ENCODE results near the gene MKLN1. TPM values are rescaled to one million over a fixed set of nuclear protein-coding genes. Genes with fewer than 3 reads are reported as not detected.

The MKLN1 gene
- total RNA-seq, 1 experiment from 2014 or later, result 61.1 TPM

DNA sequence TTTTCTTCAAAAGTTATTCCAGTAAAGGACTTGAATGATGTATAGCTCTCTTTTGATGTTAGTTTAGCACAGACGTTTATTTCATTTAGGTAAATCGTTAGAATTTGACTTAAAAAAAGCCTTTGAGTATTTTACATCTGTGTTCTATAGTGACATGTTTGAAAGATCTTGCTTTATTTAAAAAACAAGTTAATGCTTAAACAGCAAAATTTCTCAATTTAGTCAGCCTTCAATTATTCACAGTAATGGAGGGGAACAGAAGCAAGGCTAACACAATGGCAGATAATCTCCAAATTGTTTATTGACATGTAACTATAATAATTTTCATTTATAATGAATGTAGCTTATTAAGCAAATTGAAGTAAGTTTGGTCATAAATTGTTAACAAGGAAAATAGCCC is 63.5 kb downstream of the MKLN1 start:
- H3K79me2 ChIP-seq (ENCODE audit: low read depth), result peaks cover 33% of the 10 kb centered on the region
- H4K20me1 ChIP-seq (ENCODE audit: insufficient read depth), result 0 out of 2 replicates have a peak, but pooled peaks cover 9% of the 10 kb centered on the region
- H3K9me3 ChIP-seq (ENCODE audit: insufficient read depth, low read depth), result no peaks in the 10 kb centered on the region
- H3F3A ChIP-seq (ENCODE audit: insufficient read depth, low read depth), result peaks cover 8% of the 10 kb centered on the region
- H3K4me1 ChIP-seq (replicated peaks; ENCODE audit: insufficient read depth), result no peaks in the 10 kb centered on the region
- no peak overlapping the region for H2AFZ ChIP-seq
- intact Hi-C loops (cut with micrococcal nuclease; ENCODE audit: unreplicated experiment), result no loop called here
- H3K27me3 ChIP-seq (ENCODE audit: insufficient read depth, low read depth), result no peaks in the 10 kb centered on the region
- no peak overlapping the region for H3K4me3 ChIP-seq
- CTCF ChIA-PET, result no interaction called here
- DNase-seq, result no peak
- TF ChIP-seq, protein P1, sequence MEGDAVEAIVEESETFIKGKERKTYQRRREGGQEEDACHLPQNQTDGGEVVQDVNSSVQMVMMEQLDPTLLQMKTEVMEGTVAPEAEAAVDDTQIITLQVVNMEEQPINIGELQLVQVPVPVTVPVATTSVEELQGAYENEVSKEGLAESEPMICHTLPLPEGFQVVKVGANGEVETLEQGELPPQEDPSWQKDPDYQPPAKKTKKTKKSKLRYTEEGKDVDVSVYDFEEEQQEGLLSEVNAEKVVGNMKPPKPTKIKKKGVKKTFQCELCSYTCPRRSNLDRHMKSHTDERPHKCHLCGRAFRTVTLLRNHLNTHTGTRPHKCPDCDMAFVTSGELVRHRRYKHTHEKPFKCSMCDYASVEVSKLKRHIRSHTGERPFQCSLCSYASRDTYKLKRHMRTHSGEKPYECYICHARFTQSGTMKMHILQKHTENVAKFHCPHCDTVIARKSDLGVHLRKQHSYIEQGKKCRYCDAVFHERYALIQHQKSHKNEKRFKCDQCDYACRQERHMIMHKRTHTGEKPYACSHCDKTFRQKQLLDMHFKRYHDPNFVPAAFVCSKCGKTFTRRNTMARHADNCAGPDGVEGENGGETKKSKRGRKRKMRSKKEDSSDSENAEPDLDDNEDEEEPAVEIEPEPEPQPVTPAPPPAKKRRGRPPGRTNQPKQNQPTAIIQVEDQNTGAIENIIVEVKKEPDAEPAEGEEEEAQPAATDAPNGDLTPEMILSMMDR (conservative IDR thresholded peaks at IDR 0.05), result no peak
- no peak for TF ChIP-seq EZH2 (IDR thresholded peaks at IDR 0.05; ENCODE audit: low read depth)
- peaks cover 20% of the 10 kb centered on the region; the same call in 1 of the 2 replicates for H3K36me3 ChIP-seq (ENCODE audit: low read depth)
- H3K4me2 ChIP-seq, result no peak overlapping the region
- H3K9me2 ChIP-seq (ENCODE audit: insufficient read depth), result no peaks in the 10 kb centered on the region; the same call in 1 of the 2 replicates
- no TSS peak for BruUV-seq (replicated peaks)
- POLR2A ChIA-PET (ENCODE audit: unreplicated experiment), result interaction anchor here (0.6 kb wide), 1 partner anchor 1263 kb away, joined by 4 read pairs; no protein-coding TSS in a partner anchor
- 0 out of 2 replicates have a peak overlapping the region, but pooled peaks have one; percentile 0 for H3K27ac ChIP-seq

DNA sequence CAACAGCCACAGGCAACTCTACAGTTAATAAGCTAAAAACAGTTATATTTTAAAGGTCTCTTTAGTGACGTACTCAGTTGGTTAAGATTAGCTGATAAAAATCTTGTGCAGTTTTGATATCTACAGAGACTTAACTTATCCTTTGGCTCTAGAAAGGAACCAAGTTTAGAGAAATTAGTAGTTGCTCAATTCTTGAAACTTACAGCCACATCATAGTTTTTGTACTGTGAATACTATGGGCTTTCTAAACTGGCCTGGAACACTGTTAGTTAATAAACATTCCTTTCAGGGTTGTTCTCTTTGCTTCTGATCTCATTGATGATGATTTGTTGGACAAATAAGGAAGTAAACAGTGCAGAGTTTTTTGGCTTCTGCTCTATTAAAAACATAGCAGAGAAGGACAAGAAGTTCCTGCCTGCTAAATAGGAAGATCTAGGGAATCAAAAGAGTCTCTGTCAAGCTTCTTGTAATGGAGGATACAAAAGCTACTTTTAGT is 73.1 kb downstream of the MKLN1 start:
- peaks cover 5% of the 10 kb centered on the region; the same call in 1 of the 2 replicates for H4K20me1 ChIP-seq (ENCODE audit: insufficient read depth)
- no peak overlapping the region for H3K4me2 ChIP-seq
- DNase-seq, result peak in 1 of 2 experiments; percentile 62
- BruUV-seq (replicated peaks), result no TSS peak
- CTCF ChIA-PET, result interaction anchor here (0.7 kb wide), 1 partner anchor 360 kb away, joined by 3 read pairs; no protein-coding TSS in a partner anchor
- H3K79me2 ChIP-seq (ENCODE audit: low read depth), result peaks cover 31% of the 10 kb centered on the region
- H3K9me2 ChIP-seq (ENCODE audit: insufficient read depth), result no peaks in the 10 kb centered on the region
- POLR2A ChIA-PET (ENCODE audit: unreplicated experiment), result no interaction called here
- H3K36me3 ChIP-seq (ENCODE audit: low read depth), result peaks cover 32% of the 10 kb centered on the region
- H3F3A ChIP-seq (ENCODE audit: insufficient read depth, low read depth), result peaks cover 12% of the 10 kb centered on the region
- intact Hi-C loops (cut with micrococcal nuclease; ENCODE audit: unreplicated experiment), result no loop called here
- H3K27me3 ChIP-seq (ENCODE audit: insufficient read depth, low read depth), result no peaks in the 10 kb centered on the region
- H2AFZ ChIP-seq, result no peak overlapping the region
- peaks cover 13% of the 10 kb centered on the region for H3K9me3 ChIP-seq (ENCODE audit: insufficient read depth, low read depth)
- TF ChIP-seq, protein P1 (conservative IDR thresholded peaks at IDR 0.05), result no peak
- TF ChIP-seq EZH2 (IDR thresholded peaks at IDR 0.05; ENCODE audit: low read depth), result no peak
- H3K27ac ChIP-seq, result 0 out of 2 replicates have a peak overlapping the region, but pooled peaks have one; percentile 6
- peaks cover 7% of the 10 kb centered on the region for H3K4me1 ChIP-seq (replicated peaks; ENCODE audit: insufficient read depth)
- no peak overlapping the region for H3K4me3 ChIP-seq

DNA sequence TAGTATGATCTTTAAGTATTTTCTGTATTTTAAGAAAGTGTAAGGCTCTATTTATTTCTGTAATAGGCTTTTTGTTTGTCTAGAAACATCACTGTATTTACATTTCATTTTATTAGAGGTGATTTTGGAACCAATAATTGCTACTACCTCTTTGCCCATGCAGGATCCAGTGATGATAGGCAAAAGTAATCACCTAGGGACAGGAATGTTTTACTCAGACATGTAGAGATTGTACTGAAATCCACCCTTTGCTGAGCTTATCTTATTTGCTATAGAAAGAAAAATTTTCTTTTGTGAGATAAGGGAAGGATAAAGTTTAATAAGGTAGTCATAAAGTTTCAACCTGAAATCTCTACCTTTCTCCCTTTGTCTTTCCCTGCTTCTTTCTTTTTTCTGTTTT is 73.5 kb downstream of the MKLN1 start:
- H2AFZ ChIP-seq, result no peak overlapping the region
- H3K79me2 ChIP-seq (ENCODE audit: low read depth), result peaks cover 29% of the 10 kb centered on the region
- no peaks in the 10 kb centered on the region for H3K27me3 ChIP-seq (ENCODE audit: insufficient read depth, low read depth)
- 0 out of 2 replicates have a peak overlapping the region, but pooled peaks have one; percentile 6 for H3K27ac ChIP-seq
- H3F3A ChIP-seq (ENCODE audit: insufficient read depth, low read depth), result peaks cover 12% of the 10 kb centered on the region
- H3K4me3 ChIP-seq, result no peak overlapping the region
- TF ChIP-seq EZH2 (IDR thresholded peaks at IDR 0.05; ENCODE audit: low read depth), result no peak
- TF ChIP-seq, protein P1 (conservative IDR thresholded peaks at IDR 0.05), result no peak
- peaks cover 6% of the 10 kb centered on the region; the same call in 1 of the 2 replicates for H4K20me1 ChIP-seq (ENCODE audit: insufficient read depth)
- H3K4me1 ChIP-seq (replicated peaks; ENCODE audit: insufficient read depth), result peaks cover 7% of the 10 kb centered on the region
- intact Hi-C loops (cut with micrococcal nuclease; ENCODE audit: unreplicated experiment), result no loop called here
- CTCF ChIA-PET, result interaction anchor here (0.6 kb wide), 1 partner anchor 16 kb away, joined by 6 read pairs; no protein-coding TSS in a partner anchor
- H3K4me2 ChIP-seq, result no peak overlapping the region
- peaks cover 32% of the 10 kb centered on the region for H3K36me3 ChIP-seq (ENCODE audit: low read depth)
- POLR2A ChIA-PET (ENCODE audit: unreplicated experiment), result no interaction called here
- peaks cover 13% of the 10 kb centered on the region for H3K9me3 ChIP-seq (ENCODE audit: insufficient read depth, low read depth)
- no TSS peak for BruUV-seq (replicated peaks)
- no peaks in the 10 kb centered on the region for H3K9me2 ChIP-seq (ENCODE audit: insufficient read depth)
- DNase-seq, result no peak
